HFF-Myc (cell line): ENCODE measurements around the gene DNAJC5G.
"Not testable (repeated sequence)": the region's sequence is repeated elsewhere in the genome, so short reads cannot be mapped to it uniquely, and the experiment has no call there.

Source experiments
- DNase-seq: peaks from one replicate; pipeline ENCODE4 v3.0.0-alpha.2; 2011; ENCODE audit warnings: low read depth; ENCODE audit errors: extremely low read depth
- H3K4me3 ChIP-seq: replicated peaks from 2 replicates; pipeline ENCODE4 v1.5.1; 2011; ENCODE audit warnings: low read depth, mild to moderate bottlenecking, control low read depth, low read length
- TF ChIP-seq, protein P1 (sequence below): IDR thresholded peaks from 2 replicates; pipeline ENCODE4 v1.5.1; 2012; ENCODE audit warnings: mild to moderate bottlenecking, low read depth, low read length, control low read depth; ENCODE audit errors: missing control alignments

Gene DNAJC5G

DNA sequence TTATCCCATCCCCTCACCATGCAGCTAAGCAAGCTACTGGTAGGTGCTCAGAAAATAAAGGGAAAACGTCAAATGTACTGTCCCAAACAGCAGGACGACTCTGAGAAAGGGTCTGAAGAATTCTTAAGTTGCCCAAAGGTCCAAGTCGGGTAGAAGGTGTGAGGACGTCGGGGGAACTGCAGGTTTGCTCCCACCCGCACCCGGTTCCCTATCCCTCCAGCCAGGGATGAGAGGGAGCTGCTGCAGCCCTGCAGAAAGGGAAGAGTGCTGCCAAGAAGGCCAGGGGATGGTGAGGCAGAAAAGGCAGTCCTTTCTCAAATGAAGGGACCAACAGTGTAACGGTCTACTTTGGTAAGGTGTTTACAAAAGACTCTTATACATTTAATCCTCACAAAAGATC lies 39.9 kb downstream of the DNAJC5G start:
- no peak overlapping the region for H3K4me3 ChIP-seq
- TF ChIP-seq, protein P1, sequence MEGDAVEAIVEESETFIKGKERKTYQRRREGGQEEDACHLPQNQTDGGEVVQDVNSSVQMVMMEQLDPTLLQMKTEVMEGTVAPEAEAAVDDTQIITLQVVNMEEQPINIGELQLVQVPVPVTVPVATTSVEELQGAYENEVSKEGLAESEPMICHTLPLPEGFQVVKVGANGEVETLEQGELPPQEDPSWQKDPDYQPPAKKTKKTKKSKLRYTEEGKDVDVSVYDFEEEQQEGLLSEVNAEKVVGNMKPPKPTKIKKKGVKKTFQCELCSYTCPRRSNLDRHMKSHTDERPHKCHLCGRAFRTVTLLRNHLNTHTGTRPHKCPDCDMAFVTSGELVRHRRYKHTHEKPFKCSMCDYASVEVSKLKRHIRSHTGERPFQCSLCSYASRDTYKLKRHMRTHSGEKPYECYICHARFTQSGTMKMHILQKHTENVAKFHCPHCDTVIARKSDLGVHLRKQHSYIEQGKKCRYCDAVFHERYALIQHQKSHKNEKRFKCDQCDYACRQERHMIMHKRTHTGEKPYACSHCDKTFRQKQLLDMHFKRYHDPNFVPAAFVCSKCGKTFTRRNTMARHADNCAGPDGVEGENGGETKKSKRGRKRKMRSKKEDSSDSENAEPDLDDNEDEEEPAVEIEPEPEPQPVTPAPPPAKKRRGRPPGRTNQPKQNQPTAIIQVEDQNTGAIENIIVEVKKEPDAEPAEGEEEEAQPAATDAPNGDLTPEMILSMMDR = no peak
- DNase-seq = no peak

DNA sequence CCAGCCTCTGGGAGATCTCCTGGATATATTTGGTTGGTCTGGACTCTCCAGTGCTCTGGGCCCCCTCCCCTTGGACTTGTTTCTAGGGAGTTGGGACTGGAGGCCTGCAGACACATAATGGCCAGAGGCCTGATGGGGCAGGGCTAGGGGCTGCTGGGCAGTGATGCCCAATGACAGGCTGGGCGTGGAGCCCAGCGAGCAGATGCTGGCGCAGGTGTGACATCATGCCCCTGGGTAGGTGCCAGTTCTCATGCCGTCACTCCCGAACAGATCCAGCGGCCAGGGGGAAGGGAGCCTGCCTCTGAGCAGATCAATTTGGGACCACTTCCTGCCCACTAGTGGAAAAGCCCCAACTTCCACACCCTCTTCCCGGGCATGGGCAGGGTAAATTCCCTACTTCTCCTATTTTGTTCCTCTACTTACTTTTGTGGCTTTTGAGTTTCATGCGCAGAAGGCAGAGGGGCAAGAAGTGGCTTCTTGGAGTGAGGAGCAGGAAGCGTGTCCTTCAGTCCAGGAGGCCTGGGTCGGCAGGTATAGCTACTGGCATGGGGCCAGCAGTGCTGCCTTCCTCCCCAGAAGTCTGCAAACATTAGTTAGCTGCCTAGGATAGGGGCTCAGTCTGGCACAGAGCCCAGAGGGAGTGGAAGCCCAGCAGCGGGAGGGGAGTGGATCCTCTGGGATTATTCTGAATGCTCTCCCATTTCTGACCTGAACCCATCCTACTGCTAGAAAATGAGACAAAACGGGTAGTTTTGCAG lies 41.6 kb downstream of the DNAJC5G start:
- H3K4me3 ChIP-seq = no peak overlapping the region
- DNase-seq = no peak
- TF ChIP-seq, protein P1 = no peak

DNA sequence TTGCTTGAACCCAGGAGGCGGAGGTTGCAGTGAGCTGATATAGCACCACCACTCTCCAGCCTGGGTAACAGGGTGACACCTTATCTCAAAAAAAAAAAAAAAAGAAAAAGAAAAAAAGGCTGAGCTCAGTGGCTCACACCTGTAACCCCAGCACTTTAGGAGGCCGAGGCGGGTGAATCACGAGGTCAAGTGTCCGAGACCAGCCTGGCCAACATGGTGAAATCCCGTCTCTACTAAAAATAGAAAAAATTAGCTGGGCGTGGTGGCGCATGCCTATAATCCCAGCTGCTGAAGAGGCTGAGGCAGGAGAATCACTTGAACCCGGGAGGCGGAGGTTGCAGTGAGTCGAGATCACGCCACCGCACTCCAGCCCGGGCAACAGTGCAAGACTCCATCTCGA lies 44.6 kb downstream of the DNAJC5G start:
- H3K4me3 ChIP-seq, DNase-seq: not testable (repeated sequence)

DNA sequence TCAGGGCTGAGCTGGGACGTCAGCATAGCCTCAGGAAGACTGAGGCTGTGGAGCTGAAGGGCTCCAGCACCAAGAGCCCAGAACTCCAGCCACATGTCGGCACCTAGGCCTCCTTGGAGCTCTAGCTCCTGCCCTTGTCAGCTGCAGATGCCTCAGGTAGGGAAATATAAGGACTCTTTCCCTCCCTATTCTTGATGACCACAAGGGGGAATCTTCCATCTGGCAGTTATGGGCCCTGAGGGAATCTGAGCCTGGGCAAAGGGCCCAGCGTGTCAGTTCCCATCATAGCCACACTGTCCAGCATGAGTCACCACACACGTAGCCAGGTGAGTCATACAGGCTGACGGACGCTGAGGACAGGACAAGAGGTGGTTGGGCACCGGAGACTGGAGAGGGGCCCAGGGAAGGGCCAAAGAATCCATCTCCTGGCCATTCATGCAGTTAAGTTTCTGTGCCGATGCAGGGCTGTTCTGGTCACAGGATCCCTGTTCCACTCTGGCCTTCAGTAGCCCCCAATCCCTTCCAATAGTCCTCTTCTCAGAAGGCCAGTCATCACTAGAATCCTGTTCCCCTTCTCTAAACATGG lies 45.8 kb downstream of the DNAJC5G start:
- TF ChIP-seq, protein P1 = peak; percentile 66
- H3K4me3 ChIP-seq = peak overlapping the region; percentile 69
- DNase-seq = peak; percentile 98

DNA sequence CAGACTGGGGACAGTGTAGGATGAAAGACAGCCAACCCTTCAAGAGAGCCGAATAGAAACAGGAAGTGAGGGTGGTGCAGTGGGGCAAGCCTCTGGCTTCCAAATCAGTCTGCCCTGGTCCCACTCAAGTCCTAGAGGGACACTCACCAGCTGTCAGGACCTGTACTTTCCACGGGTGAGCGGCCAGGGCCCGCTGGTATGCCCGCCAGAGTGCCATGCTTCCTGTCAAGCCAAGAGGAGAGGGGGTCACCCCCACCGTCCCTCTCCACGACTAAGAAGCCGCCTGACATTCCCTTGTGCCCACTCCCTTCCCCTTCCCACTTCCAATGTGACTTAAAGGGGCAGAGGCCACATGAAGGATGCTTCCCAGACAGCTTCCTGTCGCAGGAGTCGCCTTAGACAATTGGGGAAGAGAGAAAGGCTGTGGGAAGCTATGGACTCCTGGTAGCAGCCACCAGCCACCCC lies 47.1 kb downstream of the DNAJC5G start:
- TF ChIP-seq, protein P1 = no peak
- DNase-seq = no peak
- peak overlapping the region; percentile 69 for H3K4me3 ChIP-seq

DNA sequence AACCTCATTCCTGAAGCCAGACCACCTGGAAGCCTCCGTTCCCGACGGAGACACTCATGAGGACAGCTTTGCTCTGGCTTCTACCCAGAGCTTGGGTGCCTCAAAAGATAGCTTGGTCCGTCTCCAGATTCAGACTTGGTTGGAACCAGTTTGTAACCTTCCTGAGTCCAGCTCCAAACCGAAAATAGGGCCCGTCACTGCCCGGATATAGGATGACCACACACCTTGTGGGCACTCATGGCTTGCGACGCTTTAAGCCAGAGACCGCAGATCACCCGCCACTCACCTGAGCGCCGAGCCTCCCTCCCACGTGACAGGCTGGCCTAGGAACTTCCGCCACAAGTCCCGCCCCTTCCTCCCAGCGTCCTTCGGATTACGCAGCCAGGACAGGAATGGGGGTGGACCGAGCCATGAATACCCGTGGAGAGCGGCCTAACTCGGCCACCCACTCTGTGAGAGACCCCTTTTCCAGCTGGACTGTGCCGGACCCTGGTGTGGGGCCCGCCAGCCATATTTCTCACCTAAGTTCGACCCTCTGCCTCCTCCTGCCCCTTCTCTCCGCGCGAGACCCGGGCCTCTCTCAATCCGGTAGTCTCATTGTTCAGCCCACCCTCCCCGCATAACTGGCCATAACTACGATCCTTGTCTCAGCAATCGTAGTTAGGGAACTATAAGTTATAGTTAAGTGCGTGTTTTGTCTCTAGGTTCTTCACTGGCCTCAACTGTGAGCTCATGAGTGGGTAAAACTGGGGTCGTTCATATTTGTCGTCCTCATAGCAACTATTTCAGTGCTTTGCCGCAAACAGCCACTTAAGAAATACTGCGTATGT lies 47.7 kb downstream of the DNAJC5G start, which contains the start of gene MPV17:
TSS of gene MPV17 (minus strand) at position 332 of the 830 bp plus-strand sequence. CDS start 580 bp downstream, outside the sequence.
- DNase-seq = peak; percentile 74
- TF ChIP-seq, protein P1 = no peak
- peak within 1 kb of the TSS; percentile 69 for H3K4me3 ChIP-seq
